DOHH2 (cell line): ENCODE measurements around the gene STRAP.
A peak's percentile ranks its signal among the peaks of the same experiment; 100 is the strongest.

Experiments used
- H3F3A ChIP-seq: fragments of 200-600 bp; sonication (generic), shearing (Covaris generic); 2 replicates; pipeline ENCODE4 v1.6.0; 2016; ENCODE audit warnings: antibody characterized with exemption, mild to moderate bottlenecking; ENCODE audit not compliant: control insufficient read depth, insufficient read depth
- H3K27ac ChIP-seq: fragments of 200-600 bp; sonication (generic); 2 replicates; pipeline ENCODE4 v1.5.1; 2014; ENCODE audit warnings: low read depth, mild to moderate bottlenecking, low read length, moderate library complexity
- H3K27me3 ChIP-seq: fragments of 200-600 bp; sonication (generic); 2 replicates; pipeline ENCODE4 v1.6.1; 2014; ENCODE audit warnings: mild to moderate bottlenecking, low read length, mixed read lengths; ENCODE audit not compliant: control insufficient read depth
- H3K36me3 ChIP-seq: fragments of 200-600 bp; sonication (generic); 2 replicates; pipeline ENCODE4 v1.6.1; 2014; ENCODE audit warnings: mild to moderate bottlenecking, low read length, moderate library complexity, mixed read lengths; ENCODE audit not compliant: control insufficient read depth
- H3K4me1 ChIP-seq: fragments of 200-600 bp; sonication (generic); 2 replicates; pipeline ENCODE4 v1.6.1; 2014; ENCODE audit warnings: mild to moderate bottlenecking, low read length, mixed read lengths; ENCODE audit not compliant: control insufficient read depth
- H3K4me2 ChIP-seq: fragments of 200-600 bp; sonication (generic); 2 replicates; pipeline ENCODE4 v1.6.0; 2014; ENCODE audit warnings: mild to moderate bottlenecking, low read length, moderate library complexity
- H3K4me3 ChIP-seq: fragments of 200-600 bp; sonication (generic); 2 replicates; pipeline ENCODE4 v1.5.1; 2014; ENCODE audit warnings: mild to moderate bottlenecking, low read length, mixed read lengths
- H3K79me2 ChIP-seq: fragments of 200-600 bp; sonication (generic); 2 replicates; pipeline ENCODE4 v1.6.1; 2014; ENCODE audit warnings: mild to moderate bottlenecking, low read length, mixed read lengths; ENCODE audit not compliant: control insufficient read depth
- H3K9me2 ChIP-seq: fragments of 200-600 bp; sonication (generic); replicated peaks from 2 replicates; pipeline ENCODE4 v1.6.1; 2014; ENCODE audit warnings: mild to moderate bottlenecking, low read length, mixed read lengths; ENCODE audit not compliant: control insufficient read depth
- H3K9me3 ChIP-seq: fragments of 200-600 bp; sonication (generic); 2 replicates; pipeline ENCODE4 v1.6.1; 2014; ENCODE audit warnings: antibody characterized with exemption, low read length, mixed read lengths; ENCODE audit not compliant: control insufficient read depth, insufficient read depth
- H4K20me1 ChIP-seq: fragments of 200-600 bp; sonication (generic); 2 replicates; pipeline ENCODE4 v1.6.0; 2014; ENCODE audit warnings: low read depth, mild to moderate bottlenecking, antibody characterized with exemption, low read length, moderate library complexity; ENCODE audit not compliant: control insufficient read depth, insufficient read depth
- CTCF ChIP-seq: fragments of 200-600 bp; sonication (generic); IDR thresholded peaks from one replicate; pipeline ENCODE4 v1.5.1; 2014; ENCODE audit warnings: antibody characterized with exemption, mild to moderate bottlenecking, low read depth, low read length; ENCODE audit not compliant: poor library complexity, severe bottlenecking
- EZH2phosphoT487 ChIP-seq: fragments of 200-600 bp; sonication (generic); IDR thresholded peaks from 2 replicates; pipeline ENCODE4 v1.6.1; 2017; ENCODE audit warnings: borderline replicate concordance, mild to moderate bottlenecking, antibody characterized with exemption, low read length, moderate library complexity, mixed read lengths

Gene STRAP

DNA sequence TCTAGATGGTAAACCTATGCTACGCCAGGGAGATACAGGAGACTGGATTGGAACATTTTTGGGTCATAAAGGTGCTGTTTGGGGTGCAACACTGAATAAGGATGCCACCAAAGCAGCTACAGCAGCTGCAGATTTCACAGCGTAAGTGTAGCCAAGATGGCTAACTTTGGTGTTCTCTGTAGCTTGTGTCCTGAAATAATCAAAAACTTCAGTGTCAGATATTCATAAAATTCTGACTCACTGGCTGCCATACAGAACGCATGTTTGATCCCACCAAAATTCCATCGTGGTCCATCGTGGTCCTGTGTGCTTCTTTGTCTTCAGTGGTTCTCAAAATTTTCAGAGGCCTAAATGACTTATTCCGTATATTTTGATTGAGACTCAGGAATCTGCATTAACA is 1.3 kb downstream of the STRAP start:
- no peaks in the 10 kb centered on the region for H3K27me3 ChIP-seq
- H3K36me3 ChIP-seq = peaks cover 60% of the 10 kb centered on the region
- no peak overlapping the region for H3K27ac ChIP-seq
- H4K20me1 ChIP-seq = peaks cover 27% of the 10 kb centered on the region; the same call in 1 of the 2 replicates
- no peaks in the 10 kb centered on the region for H3K9me2 ChIP-seq
- peak overlapping the region; percentile 98 for H3K4me3 ChIP-seq
- peaks cover 68% of the 10 kb centered on the region for H3K79me2 ChIP-seq
- TF ChIP-seq CTCF = no peak
- no peak for TF ChIP-seq EZH2phosphoT487
- peak overlapping the region; percentile 78 for H3K4me2 ChIP-seq
- peaks cover 28% of the 10 kb centered on the region for H3K4me1 ChIP-seq
- H3K9me3 ChIP-seq = no peaks in the 10 kb centered on the region
- H3F3A ChIP-seq = no peaks in the 10 kb centered on the region

DNA sequence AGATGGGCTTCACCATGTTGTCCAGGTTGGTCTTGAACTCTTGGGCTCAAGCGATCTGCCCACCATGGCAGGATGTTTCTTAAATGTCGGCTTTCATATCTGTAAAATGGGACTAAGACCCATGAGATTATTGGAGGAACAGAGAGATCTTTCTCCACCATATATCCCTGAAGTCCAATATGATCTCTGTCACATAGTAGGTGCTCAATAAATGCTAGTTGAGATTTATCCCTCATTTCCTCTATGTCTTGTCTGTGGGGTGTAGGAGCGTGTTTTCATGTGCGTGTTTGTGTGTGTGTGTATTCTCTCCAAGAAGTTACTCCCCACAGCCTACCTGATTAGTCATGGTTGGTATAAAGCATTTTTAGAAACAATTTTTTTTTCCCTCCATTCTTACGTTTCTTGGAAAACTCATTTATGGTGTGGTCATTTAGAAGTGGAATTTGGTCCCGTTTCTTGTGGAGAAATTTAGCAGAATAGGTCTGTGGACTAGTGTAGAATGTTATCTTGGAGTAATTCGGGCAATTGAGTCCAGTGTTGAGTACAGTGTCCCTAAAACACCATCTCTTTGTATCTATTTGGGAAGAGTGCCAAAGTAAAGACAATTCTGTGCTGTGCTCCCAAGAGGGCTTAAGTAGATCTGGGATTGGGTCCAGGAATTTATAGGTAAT is 4.3 kb downstream of the STRAP start:
- Histone ChIP-seq H3K9me3 (no peaks in the 10 kb centered on the region), H3K27me3 (no peaks in the 10 kb centered on the region), H3K36me3 (peaks cover 79% of the 10 kb centered on the region), H3K9me2 (no peaks in the 10 kb centered on the region), H3K79me2 (peaks cover 84% of the 10 kb centered on the region), H3F3A (no peaks in the 10 kb centered on the region), H4K20me1 (peaks cover 27% of the 10 kb centered on the region; the same call in 1 of the 2 replicates), H3K27ac (no peak overlapping the region), H3K4me3 (no peak overlapping the region), H3K4me2 (no peak overlapping the region), H3K4me1 (peaks cover 21% of the 10 kb centered on the region)
- no peak for TF ChIP-seq EZH2phosphoT487
- TF ChIP-seq CTCF = no peak

GRCh38 chr12:15887043-15887817 is 5.0 kb downstream of the STRAP start:
- Histone ChIP-seq H3F3A (no peaks in the 10 kb centered on the region), H3K27ac (no peak overlapping the region), H3K79me2 (peaks cover 79% of the 10 kb centered on the region), H3K4me1 (peaks cover 20% of the 10 kb centered on the region), H3K4me3 (no peak overlapping the region), H3K36me3 (peaks cover 86% of the 10 kb centered on the region), H3K27me3 (no peaks in the 10 kb centered on the region), H3K4me2 (no peak overlapping the region), H4K20me1 (peaks cover 27% of the 10 kb centered on the region; the same call in 1 of the 2 replicates), H3K9me3 (no peaks in the 10 kb centered on the region), H3K9me2 (no peaks in the 10 kb centered on the region)
- TF ChIP-seq CTCF (no peak), EZH2phosphoT487 (no peak)
